Endothelial cell of umbilical vein (primary cell): Measurements from ENCODE around the gene MAP4K2. TPM values are rescaled to one million over a fixed set of nuclear protein-coding genes. Genes with fewer than 3 reads are reported as not detected.

Experiments
- BruUV-seq: library from RNA; stranded (reverse); fragments of 400-500 nt; replicated peaks from 2 replicates; lab custom pipeline; 2021; lab: Mats Ljungman, UMichigan
- CTCF ChIA-PET: fragments of 300-600, 350-600 bp; sonication (Branson Sonifier 250); formaldehyde crosslinking; loops from one replicate; lab custom pipeline; 2021; ENCODE audit warnings: antibody characterized with exemption, inconsistent platforms; lab: Charles Lee
- POLR2A ChIA-PET: fragments of 300-600, 350-600 bp; sonication (Branson Sonifier 250); formaldehyde crosslinking; loops from one replicate; lab custom pipeline; 2021; ENCODE audit warnings: antibody characterized with exemption, inconsistent platforms; lab: Charles Lee
- DNase-seq: peaks from one replicate; pipeline ENCODE4 v3.0.0-alpha.2; 2011; ENCODE audit warnings: low read depth, low spot score
- FAIRE-seq: peaks from 2 replicates; lab custom pipeline; 2011; peaks lifted over from hg19 to GRCh38; lab: Jason Lieb, UNC
- H2AFZ ChIP-seq: 2 replicates; pipeline ENCODE4 v1.6.0; 2012; ENCODE audit warnings: low read depth, low read length, control low read depth, inconsistent platforms
- H3K27ac ChIP-seq: 2 replicates; pipeline ENCODE4 v1.5.1; 2011; ENCODE audit warnings: low read depth, mild to moderate bottlenecking, control low read depth, low read length, moderate library complexity; ENCODE audit not compliant: insufficient read depth
- H3K27me3 ChIP-seq, 2 experiments: 2 replicates each; pipeline versions ENCODE4 v1.6.0 to v1.6.1; 2011; ENCODE audit warnings: low read length in 2 of 2, mixed read lengths in 1 of 2; ENCODE audit not compliant: control insufficient read depth in 2 of 2, insufficient read depth in 2 of 2
- H3K36me3 ChIP-seq, 2 experiments: 2 replicates in 1 of 2; 3 replicates in 1 of 2; pipeline ENCODE4 v1.5.1; 2011; ENCODE audit warnings: low read length in 2 of 2, mild to moderate bottlenecking in 1 of 2, moderate library complexity in 1 of 2; ENCODE audit not compliant: control insufficient read depth in 2 of 2, insufficient read depth in 2 of 2; ENCODE audit errors: extremely low read depth in 1 of 2
- H3K4me1 ChIP-seq: 3 replicates; pipeline ENCODE4 v1.5.1; 2011; ENCODE audit warnings: mild to moderate bottlenecking, low read length; ENCODE audit not compliant: control insufficient read depth, insufficient read depth; ENCODE audit errors: extremely low read depth
- H3K4me2 ChIP-seq: 2 replicates; pipeline ENCODE4 v1.6.1; 2011; ENCODE audit warnings: low read length, control low read depth, mixed read lengths; ENCODE audit not compliant: insufficient read depth
- H3K4me3 ChIP-seq, 3 experiments: fragments of 200-600 bp in 1 of 3; sonication (generic), shearing (Covaris generic) in 1 of 3; replicated peaks in 1 of 3; 2 replicates each; pipeline ENCODE4 v1.5.1; 2011 to 2016; ENCODE audit warnings: control low read depth in 3 of 3, low read length in 3 of 3, mild to moderate bottlenecking in 2 of 3, inconsistent platforms in 1 of 3, low read depth in 1 of 3, moderate library complexity in 1 of 3; ENCODE audit not compliant: insufficient read depth in 1 of 3
- H3K79me2 ChIP-seq: 2 replicates; pipeline ENCODE4 v1.6.0; 2012; ENCODE audit warnings: low read length, inconsistent platforms; ENCODE audit not compliant: control insufficient read depth, insufficient read depth
- H3K9ac ChIP-seq: replicated peaks from 2 replicates; pipeline ENCODE3; 2011; ENCODE audit warnings: low read length, control low read depth; ENCODE audit not compliant: insufficient read depth; ENCODE audit errors: extremely low read depth
- H3K9me1 ChIP-seq: replicated peaks from 3 replicates; pipeline ENCODE4 v1.6.0; 2011; ENCODE audit warnings: mild to moderate bottlenecking, low read length; ENCODE audit not compliant: control insufficient read depth, insufficient read depth; ENCODE audit errors: extremely low read depth
- H3K9me3 ChIP-seq: replicated peaks from 2 replicates; pipeline ENCODE4 v1.5.1; 2012; ENCODE audit warnings: low read length, inconsistent platforms; ENCODE audit not compliant: control insufficient read depth, insufficient read depth
- H4K20me1 ChIP-seq: replicated peaks from 2 replicates; pipeline ENCODE3; 2011; ENCODE audit warnings: mild to moderate bottlenecking, low read length; ENCODE audit not compliant: control insufficient read depth, insufficient read depth; ENCODE audit errors: extremely low read depth
- CTCF ChIP-seq, 2 donors: IDR thresholded peaks; 1 replicate in 1 of 2; 2 replicates in 1 of 2; pipeline ENCODE4 v1.5.1; 2011; ENCODE audit warnings: low read length in 2 of 2, mild to moderate bottlenecking in 2 of 2, moderate library complexity in 2 of 2, control low read depth in 1 of 2, inconsistent platforms in 1 of 2, low read depth in 1 of 2; ENCODE audit not compliant: insufficient read depth in 1 of 2; ENCODE audit errors: extremely low read depth in 1 of 2
- EZH2 ChIP-seq: IDR thresholded peaks from 2 replicates; pipeline ENCODE4 v1.6.1; 2012; ENCODE audit warnings: borderline replicate concordance, low read depth, mild to moderate bottlenecking, moderate library complexity, low read length, inconsistent platforms; ENCODE audit not compliant: severe bottlenecking
- FOS ChIP-seq: IDR thresholded peaks from 2 replicates; pipeline ENCODE4 v1.6.1; 2011; ENCODE audit warnings: mild to moderate bottlenecking, low read length, moderate library complexity, borderline replicate concordance; ENCODE audit not compliant: insufficient read depth
- GATA2 ChIP-seq: IDR thresholded peaks from 2 replicates; pipeline ENCODE4 v1.7.0; 2011; ENCODE audit warnings: low read depth, mild to moderate bottlenecking, moderate library complexity, mixed read lengths, low read length; ENCODE audit not compliant: insufficient read length, insufficient read depth
- JUN ChIP-seq: IDR thresholded peaks from 2 replicates; pipeline ENCODE4 v1.6.1; 2011; ENCODE audit warnings: borderline replicate concordance, low read depth; ENCODE audit not compliant: insufficient read length, insufficient read depth
- MAX ChIP-seq: IDR thresholded peaks from 2 replicates; pipeline ENCODE4 v1.6.1; 2011; ENCODE audit not compliant: insufficient read depth, insufficient read length
- MYC ChIP-seq: IDR thresholded peaks from one replicate; pipeline ENCODE4 v1.6.1; 2011; ENCODE audit warnings: mild to moderate bottlenecking, low read depth, low read length
- POLR2A ChIP-seq: IDR thresholded peaks from 2 replicates; pipeline ENCODE4 v1.6.1; 2012; ENCODE audit warnings: low read depth, mild to moderate bottlenecking, control low read depth, low read length
- POLR2AphosphoS5 ChIP-seq: IDR thresholded peaks from 2 replicates; pipeline ENCODE4 v1.6.1; 2012; ENCODE audit warnings: low read depth, mild to moderate bottlenecking, control low read depth, low read length, moderate library complexity; ENCODE audit not compliant: insufficient read depth
- dilution Hi-C: fragments of 300-500 bp; cut with MboI; formaldehyde crosslinking; loops from one replicate; pipeline ENCODE4 v1.15.0; 2019; ENCODE audit warnings: low sequenced_read_pairs; ENCODE audit not compliant: extremely low pct_ligation_motif_present
- intact Hi-C: fragments of 100-400 bp; cut with micrococcal nuclease; formaldehyde crosslinking; loops from one replicate; pipeline ENCODE4 v1.10.0; 2022
- polyA plus RNA-seq, 4 experiments: library from polyadenylated mRNA; depleted of rRNA in 3 of 4; stranded (reverse) in 3 of 4; unstranded in 1 of 4; fragments of >200 nt; gene quantifications; 2 replicates each; pipeline versions ENCODE4 v1.2.1 to v1.2.3, GENCODE V29; 2011 to 2012; ENCODE audit warnings: missing spikeins in 1 of 4
- total RNA-seq: library from RNA; stranded (reverse); gene quantifications from 2 replicates; pipeline ENCODE4 v1.2.3, GENCODE V29; 2021

Gene MAP4K2
- total and polyA plus RNA-seq, 2 donors (not counting 3 experiments of a cell fraction or from before 2014, with no cell fraction given) = 43.3 to 44.0 TPM

DNA sequence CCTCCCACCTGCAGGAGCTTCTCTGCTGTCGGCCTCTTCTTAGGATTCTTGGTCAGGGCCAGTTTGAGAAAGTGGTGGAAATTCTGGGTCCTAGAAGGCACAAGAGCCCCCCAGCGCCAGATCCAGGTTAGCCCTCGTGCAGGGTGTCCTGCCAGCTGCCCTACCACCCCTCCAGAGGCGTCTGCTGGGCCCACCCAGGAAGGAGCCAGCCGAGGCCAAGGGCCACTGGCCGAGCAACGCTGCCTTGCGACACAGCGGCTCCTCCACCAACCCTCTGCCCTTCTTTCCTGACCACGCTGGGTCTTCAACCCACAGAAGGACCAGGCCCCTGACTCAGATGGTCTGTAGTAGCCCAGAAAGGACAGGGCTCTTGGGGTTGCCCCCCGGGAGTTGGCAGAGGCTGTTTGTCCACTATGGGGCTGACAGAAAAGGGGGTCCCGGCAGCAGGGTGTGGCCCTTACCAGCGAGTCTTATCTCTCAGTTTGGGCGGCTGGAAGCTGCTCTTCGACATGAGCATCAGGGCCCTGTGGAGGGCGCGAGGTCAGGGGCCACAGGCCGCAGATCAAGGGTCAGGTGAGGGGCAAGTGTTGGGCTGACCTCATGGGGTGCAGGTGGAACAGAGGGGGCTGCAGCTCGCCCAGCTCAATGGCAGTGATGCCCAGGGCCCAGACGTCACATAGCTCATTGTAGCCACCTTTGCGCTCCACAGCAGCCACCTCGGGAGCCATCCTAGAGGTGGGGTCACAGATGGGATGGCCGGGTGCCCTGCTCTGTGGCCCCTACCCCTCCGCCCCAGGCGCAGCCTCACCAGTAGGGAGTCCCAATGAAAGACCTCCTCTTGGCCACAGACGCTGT is 2.5 kb downstream of the MAP4K2 start:
- CTCF ChIA-PET = interaction anchor here (0.6 to 3.6 kb wide), 9 partner anchors 13 to 500 kb away, joined by 3 to 32 read pairs (median 4); partner anchors contain the start of genes CDC42BPG and SF1
- intact Hi-C loops (loop anchor here (2.0 kb wide), 1 partner anchor 14 kb away; no protein-coding TSS in a partner anchor), dilution Hi-C loops (no loop called here)
- Histone ChIP-seq H3K79me2 (peaks cover 5% of the 10 kb centered on the region), H3K4me1 (peaks cover 36% of the 10 kb centered on the region), H3K27ac (no peak overlapping the region), H3K4me2 (no peak overlapping the region), H3K9ac (no peak overlapping the region), H3K9me3 (no peaks in the 10 kb centered on the region), H4K20me1 (no peaks in the 10 kb centered on the region), H2AFZ (no peak overlapping the region), H3K36me3 (peaks cover 2 to 22% of the 10 kb centered on the region in 2 experiments), H3K9me1 (no peaks in the 10 kb centered on the region), H3K27me3 (no peaks in the 10 kb centered on the region), H3K4me3 (no peak overlapping the region)
- no peak for DNase-seq
- POLR2A ChIA-PET = interaction anchor here (0.8 to 1.2 kb wide), 2 partner anchors 9 to 77 kb away, joined by 3 read pairs; no protein-coding TSS in a partner anchor
- FAIRE-seq = no peak
- TF ChIP-seq POLR2A (no peak), POLR2AphosphoS5 (no peak), MYC (no peak), EZH2 (no peak), JUN (no peak), GATA2 (no peak), CTCF (IDR thresholded peaks at IDR 0.05; ENCODE audit: extremely low read depth in 1 of 2, insufficient read depth in 1 of 2, low read depth in 1 of 2, low read length in 2 of 2) (no peak), MAX (no peak), FOS (no peak)
- no TSS peak for BruUV-seq
